Panc1 (cell line): ENCODE results near the gene NFX1. TPM values are rescaled to one million over a fixed set of nuclear protein-coding genes. Genes with fewer than 3 reads are reported as not detected.

ENCODE experiments used
- ATAC-seq: fragments of 200-7000 bp; cut with Tn5 transposase; 2 replicates; pipeline ENCODE4 v1.9.1; 2020; ENCODE audit warnings: mild to moderate bottlenecking, moderate library complexity
- BruUV-seq: library from RNA; stranded (reverse); fragments of 400-500 nt; replicated peaks from 2 replicates; lab custom pipeline; 2021; lab: Mats Ljungman, UMichigan
- CTCF ChIA-PET: fragments of 300-600 bp; sonication (Branson Sonifier 250); formaldehyde crosslinking; loops from one replicate; lab custom pipeline; 2022; ENCODE audit warnings: antibody characterized with exemption; lab: Charles Lee
- POLR2A ChIA-PET: fragments of 300-600 bp; sonication (Branson Sonifier 250); formaldehyde crosslinking; loops from one replicate; lab custom pipeline; 2022; ENCODE audit warnings: antibody characterized with exemption; lab: Charles Lee
- DNase-seq: peaks from one replicate; pipeline ENCODE4 v3.0.0-alpha.2; 2010; ENCODE audit warnings: low read depth, low spot score
- H3K27ac ChIP-seq: 2 replicates; pipeline ENCODE4 v1.5.1; 2011; ENCODE audit warnings: mild to moderate bottlenecking, low read length, inconsistent platforms
- H3K27me3 ChIP-seq: fragments of 200-500 bp; sonication (Bioruptor generic); 2 replicates; pipeline ENCODE4 v1.6.0; 2014; ENCODE audit warnings: low read length, inconsistent platforms; ENCODE audit not compliant: control insufficient read depth, insufficient read depth
- H3K36me3 ChIP-seq: fragments of 200-500 bp; sonication (Bioruptor generic); 2 replicates; pipeline ENCODE4 v1.5.1; 2014; ENCODE audit warnings: inconsistent platforms, mild to moderate bottlenecking, low read length, moderate library complexity; ENCODE audit not compliant: control insufficient read depth, insufficient read depth
- H3K4me1 ChIP-seq: 2 replicates; pipeline ENCODE4 v1.5.1; 2011; ENCODE audit warnings: inconsistent platforms, mild to moderate bottlenecking, low read length, moderate library complexity; ENCODE audit not compliant: control insufficient read depth, insufficient read depth
- H3K4me3 ChIP-seq, 2 experiments: 2 replicates each; pipeline ENCODE4 v1.5.1; 2011 to 2012; ENCODE audit warnings: low read depth in 2 of 2, low read length in 2 of 2, mild to moderate bottlenecking in 2 of 2, inconsistent platforms in 1 of 2, moderate library complexity in 1 of 2
- H3K9me3 ChIP-seq: fragments of 200-500 bp; sonication (Bioruptor generic); 2 replicates; pipeline ENCODE4 v1.5.1; 2014; ENCODE audit warnings: low read depth, mild to moderate bottlenecking, inconsistent platforms, low read length, moderate library complexity; ENCODE audit not compliant: control insufficient read depth, insufficient read depth
- POLR2AphosphoS5 ChIP-seq: IDR thresholded peaks from 2 replicates; pipeline ENCODE4 v1.6.1; 2012; ENCODE audit warnings: mild to moderate bottlenecking, low read depth, low read length, moderate library complexity
- SIN3A ChIP-seq: IDR thresholded peaks from 2 replicates; pipeline ENCODE4 v1.6.1; 2012; ENCODE audit warnings: low read depth, mild to moderate bottlenecking, low read length, moderate library complexity, borderline replicate concordance; ENCODE audit not compliant: insufficient read depth
- TCF7L2 ChIP-seq: IDR thresholded peaks from 2 replicates; pipeline ENCODE4 v1.6.1; 2011; ENCODE audit warnings: mild to moderate bottlenecking, low read depth, low read length, inconsistent platforms
- in situ Hi-C: cut with HindIII; loops from 2 replicates; pipeline ENCODE4 v1.10.0; 2016; ENCODE audit warnings: low sequenced_read_pairs, low pct_unique_long_range_greater_than_20kb
- intact Hi-C: fragments of 100-400 bp; cut with micrococcal nuclease; formaldehyde crosslinking; loops from one replicate; pipeline ENCODE4 v1.10.0; 2022; ENCODE audit not compliant: unreplicated experiment
- total RNA-seq: library from RNA; stranded (reverse); gene quantifications from one replicate; pipeline ENCODE4 v1.2.1, GENCODE V29; 2021; ENCODE audit not compliant: unreplicated experiment
- TF ChIP-seq, protein P1 (sequence below), 2 experiments: IDR thresholded peaks; 2 replicates each; pipeline ENCODE4 v1.6.1; 2011 to 2012; ENCODE audit warnings: low read depth in 2 of 2, control low read depth in 1 of 2, low read length in 1 of 2, mild to moderate bottlenecking in 1 of 2, moderate library complexity in 1 of 2; ENCODE audit not compliant: insufficient read depth in 1 of 2
- TF ChIP-seq, protein P2 (sequence below): fragments of 450-650 bp; IDR thresholded peaks from 2 replicates; pipeline ENCODE4 v1.5.1; 2017; ENCODE audit warnings: mild to moderate bottlenecking

NFX1 gene
- total RNA-seq, 1 experiment from 2014 or later = 38.1 TPM

DNA sequence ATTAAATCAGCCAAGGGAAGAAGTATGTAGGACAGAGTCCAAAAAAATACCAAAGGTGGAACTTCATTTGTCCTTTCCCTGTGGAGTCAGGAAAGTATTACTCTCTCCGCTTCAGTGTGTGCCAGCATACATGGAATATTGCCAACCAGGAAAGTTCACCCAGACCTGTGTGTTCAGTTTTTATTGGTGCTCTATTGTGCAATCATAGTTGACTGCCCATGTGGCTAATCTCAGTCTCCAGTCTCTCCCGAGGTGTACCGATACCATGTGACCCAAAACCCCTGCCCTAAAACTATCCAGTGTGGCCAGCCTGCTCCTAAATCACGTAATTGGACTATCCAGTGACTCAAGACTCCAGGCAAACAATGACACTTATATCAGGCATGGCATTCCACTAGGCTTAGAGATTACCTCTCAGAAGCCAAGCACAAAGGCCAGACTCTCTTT lies 38.8 kb downstream of the NFX1 start:
- peak; percentile 93 for ATAC-seq
- in situ Hi-C loops = no loop called here
- no peaks in the 10 kb centered on the region for H3K27me3 ChIP-seq
- DNase-seq = peak; percentile 98
- POLR2A ChIA-PET = no interaction called here
- H3K4me3 ChIP-seq = no peak overlapping the region
- intact Hi-C loops = no loop called here
- CTCF ChIA-PET = no interaction called here
- H3K27ac ChIP-seq = peak overlapping the region; percentile 63
- peaks cover 5% of the 10 kb centered on the region for H3K36me3 ChIP-seq
- BruUV-seq = no TSS peak
- H3K4me1 ChIP-seq = peaks cover 16% of the 10 kb centered on the region
- no peaks in the 10 kb centered on the region for H3K9me3 ChIP-seq
- TF ChIP-seq TCF7L2 = peak; percentile 44; the same call in 1 of the 2 replicates
- TF ChIP-seq, protein P1, sequence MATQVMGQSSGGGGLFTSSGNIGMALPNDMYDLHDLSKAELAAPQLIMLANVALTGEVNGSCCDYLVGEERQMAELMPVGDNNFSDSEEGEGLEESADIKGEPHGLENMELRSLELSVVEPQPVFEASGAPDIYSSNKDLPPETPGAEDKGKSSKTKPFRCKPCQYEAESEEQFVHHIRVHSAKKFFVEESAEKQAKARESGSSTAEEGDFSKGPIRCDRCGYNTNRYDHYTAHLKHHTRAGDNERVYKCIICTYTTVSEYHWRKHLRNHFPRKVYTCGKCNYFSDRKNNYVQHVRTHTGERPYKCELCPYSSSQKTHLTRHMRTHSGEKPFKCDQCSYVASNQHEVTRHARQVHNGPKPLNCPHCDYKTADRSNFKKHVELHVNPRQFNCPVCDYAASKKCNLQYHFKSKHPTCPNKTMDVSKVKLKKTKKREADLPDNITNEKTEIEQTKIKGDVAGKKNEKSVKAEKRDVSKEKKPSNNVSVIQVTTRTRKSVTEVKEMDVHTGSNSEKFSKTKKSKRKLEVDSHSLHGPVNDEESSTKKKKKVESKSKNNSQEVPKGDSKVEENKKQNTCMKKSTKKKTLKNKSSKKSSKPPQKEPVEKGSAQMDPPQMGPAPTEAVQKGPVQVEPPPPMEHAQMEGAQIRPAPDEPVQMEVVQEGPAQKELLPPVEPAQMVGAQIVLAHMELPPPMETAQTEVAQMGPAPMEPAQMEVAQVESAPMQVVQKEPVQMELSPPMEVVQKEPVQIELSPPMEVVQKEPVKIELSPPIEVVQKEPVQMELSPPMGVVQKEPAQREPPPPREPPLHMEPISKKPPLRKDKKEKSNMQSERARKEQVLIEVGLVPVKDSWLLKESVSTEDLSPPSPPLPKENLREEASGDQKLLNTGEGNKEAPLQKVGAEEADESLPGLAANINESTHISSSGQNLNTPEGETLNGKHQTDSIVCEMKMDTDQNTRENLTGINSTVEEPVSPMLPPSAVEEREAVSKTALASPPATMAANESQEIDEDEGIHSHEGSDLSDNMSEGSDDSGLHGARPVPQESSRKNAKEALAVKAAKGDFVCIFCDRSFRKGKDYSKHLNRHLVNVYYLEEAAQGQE (IDR thresholded peaks at IDR 0.05; ENCODE audit: insufficient read depth in 1 of 2, low read depth in 2 of 2, low read length in 1 of 2) = no peak
- peak; percentile 67 for TF ChIP-seq POLR2AphosphoS5

DNA sequence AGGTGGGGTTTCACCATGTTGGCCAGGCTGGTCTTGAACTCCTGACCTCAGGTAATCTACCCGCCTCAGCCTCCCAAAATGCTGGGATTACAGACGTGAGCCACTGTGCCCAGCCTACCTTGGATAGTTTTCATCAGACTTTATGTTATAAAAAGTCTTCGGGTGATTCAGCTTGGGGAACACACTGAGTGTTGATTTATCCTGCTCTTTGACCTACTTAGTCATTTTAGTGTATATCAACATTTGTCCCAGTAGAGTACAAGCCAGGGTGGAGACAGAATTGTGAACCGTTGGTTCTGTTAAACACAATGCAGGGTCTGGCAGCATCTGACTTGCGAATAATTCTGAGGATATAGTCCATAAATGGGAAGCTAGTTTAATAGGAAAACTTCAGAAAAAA lies 39.7 kb downstream of the NFX1 start:
- DNase-seq (peak; percentile 82), ATAC-seq (peak; percentile 72)
- Histone ChIP-seq H3K4me1 (peaks cover 16% of the 10 kb centered on the region), H3K36me3 (peaks cover 5% of the 10 kb centered on the region), H3K27me3 (no peaks in the 10 kb centered on the region), H3K9me3 (no peaks in the 10 kb centered on the region), H3K27ac (peak overlapping the region; percentile 7; the same call in 1 of the 2 replicates), H3K4me3 (no peak overlapping the region)
- in situ Hi-C loops = no loop called here
- TF ChIP-seq POLR2AphosphoS5 (0 out of 2 replicates have a peak, but pooled peaks have one; percentile 27), TCF7L2 (no peak)
- POLR2A ChIA-PET = interaction anchor here (0.5 kb wide), 1 partner anchor 180 kb away, joined by 4 read pairs; no protein-coding TSS in a partner anchor
- BruUV-seq = no TSS peak
- intact Hi-C loops = no loop called here
- CTCF ChIA-PET = no interaction called here

DNA sequence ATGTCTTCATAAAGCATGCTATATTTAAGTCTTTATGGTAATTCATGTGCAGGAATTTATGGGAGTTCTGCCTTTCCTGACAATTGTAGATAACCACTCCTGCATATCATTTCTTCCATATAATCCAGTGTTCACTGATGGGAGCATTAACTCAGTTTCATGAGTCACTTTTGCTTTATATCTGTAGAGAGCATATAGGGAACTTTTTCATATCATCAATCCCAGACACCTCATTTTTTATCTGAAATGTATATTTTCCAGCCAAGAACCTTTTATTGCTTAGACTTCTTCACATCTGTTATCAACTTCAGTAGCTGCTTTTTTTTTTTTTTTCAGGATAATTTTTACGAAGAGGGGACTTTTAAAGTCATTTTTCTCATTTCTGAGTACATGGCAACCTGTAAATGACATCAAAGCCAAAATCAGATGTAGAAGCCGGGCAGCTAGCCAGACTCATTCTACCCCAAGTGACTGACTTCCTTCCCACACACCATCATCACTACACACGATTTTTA lies 41.1 kb downstream of the NFX1 start:
- intact Hi-C loops (no loop called here), in situ Hi-C loops (no loop called here)
- no peak for ATAC-seq
- CTCF ChIA-PET = no interaction called here
- H3K36me3 ChIP-seq = peaks cover 5% of the 10 kb centered on the region
- H3K4me3 ChIP-seq = no peak overlapping the region
- H3K4me1 ChIP-seq = peaks cover 16% of the 10 kb centered on the region
- no peak overlapping the region for H3K27ac ChIP-seq
- BruUV-seq = no TSS peak
- H3K27me3 ChIP-seq = no peaks in the 10 kb centered on the region
- DNase-seq = no peak
- POLR2A ChIA-PET = no interaction called here
- TF ChIP-seq POLR2AphosphoS5 (no peak), TCF7L2 (no peak), SIN3A (no peak)
- TF ChIP-seq, protein P1 (IDR thresholded peaks at IDR 0.05; ENCODE audit: insufficient read depth in 1 of 2, low read depth in 2 of 2, low read length in 1 of 2) = no peak
- TF ChIP-seq, protein P2, sequence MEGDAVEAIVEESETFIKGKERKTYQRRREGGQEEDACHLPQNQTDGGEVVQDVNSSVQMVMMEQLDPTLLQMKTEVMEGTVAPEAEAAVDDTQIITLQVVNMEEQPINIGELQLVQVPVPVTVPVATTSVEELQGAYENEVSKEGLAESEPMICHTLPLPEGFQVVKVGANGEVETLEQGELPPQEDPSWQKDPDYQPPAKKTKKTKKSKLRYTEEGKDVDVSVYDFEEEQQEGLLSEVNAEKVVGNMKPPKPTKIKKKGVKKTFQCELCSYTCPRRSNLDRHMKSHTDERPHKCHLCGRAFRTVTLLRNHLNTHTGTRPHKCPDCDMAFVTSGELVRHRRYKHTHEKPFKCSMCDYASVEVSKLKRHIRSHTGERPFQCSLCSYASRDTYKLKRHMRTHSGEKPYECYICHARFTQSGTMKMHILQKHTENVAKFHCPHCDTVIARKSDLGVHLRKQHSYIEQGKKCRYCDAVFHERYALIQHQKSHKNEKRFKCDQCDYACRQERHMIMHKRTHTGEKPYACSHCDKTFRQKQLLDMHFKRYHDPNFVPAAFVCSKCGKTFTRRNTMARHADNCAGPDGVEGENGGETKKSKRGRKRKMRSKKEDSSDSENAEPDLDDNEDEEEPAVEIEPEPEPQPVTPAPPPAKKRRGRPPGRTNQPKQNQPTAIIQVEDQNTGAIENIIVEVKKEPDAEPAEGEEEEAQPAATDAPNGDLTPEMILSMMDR = no peak
- no peaks in the 10 kb centered on the region for H3K9me3 ChIP-seq
